Lower leg skin (tissue), 3 donors: ENCODE data around the gene PYGO2.

Experiments
- CTCF ChIP-seq, 3 donors: fragments of 450-650 bp; IDR thresholded peaks; one replicate each; pipeline ENCODE4 v1.5.1; 2016; ENCODE audit warnings: antibody characterized with exemption in 3 of 3, mild to moderate bottlenecking in 3 of 3, moderate library complexity in 2 of 3
- POLR2A ChIP-seq, 2 donors: fragments of 450-650 bp; IDR thresholded peaks; one replicate each; pipeline ENCODE4 v1.6.1; 2016 to 2017; ENCODE audit warnings: antibody characterized with exemption in 2 of 2, mild to moderate bottlenecking in 1 of 2, moderate library complexity in 1 of 2

GRCh38 chr1:154962795-154963330 lies 1.3 kb upstream of the PYGO2 start:
- TF ChIP-seq CTCF (IDR thresholded peaks at IDR 0.05) (no peak), POLR2A (IDR thresholded peaks at IDR 0.05) (no peak)
